ENCODE data around the gene CCDC152.

The CCDC152 gene

DNA sequence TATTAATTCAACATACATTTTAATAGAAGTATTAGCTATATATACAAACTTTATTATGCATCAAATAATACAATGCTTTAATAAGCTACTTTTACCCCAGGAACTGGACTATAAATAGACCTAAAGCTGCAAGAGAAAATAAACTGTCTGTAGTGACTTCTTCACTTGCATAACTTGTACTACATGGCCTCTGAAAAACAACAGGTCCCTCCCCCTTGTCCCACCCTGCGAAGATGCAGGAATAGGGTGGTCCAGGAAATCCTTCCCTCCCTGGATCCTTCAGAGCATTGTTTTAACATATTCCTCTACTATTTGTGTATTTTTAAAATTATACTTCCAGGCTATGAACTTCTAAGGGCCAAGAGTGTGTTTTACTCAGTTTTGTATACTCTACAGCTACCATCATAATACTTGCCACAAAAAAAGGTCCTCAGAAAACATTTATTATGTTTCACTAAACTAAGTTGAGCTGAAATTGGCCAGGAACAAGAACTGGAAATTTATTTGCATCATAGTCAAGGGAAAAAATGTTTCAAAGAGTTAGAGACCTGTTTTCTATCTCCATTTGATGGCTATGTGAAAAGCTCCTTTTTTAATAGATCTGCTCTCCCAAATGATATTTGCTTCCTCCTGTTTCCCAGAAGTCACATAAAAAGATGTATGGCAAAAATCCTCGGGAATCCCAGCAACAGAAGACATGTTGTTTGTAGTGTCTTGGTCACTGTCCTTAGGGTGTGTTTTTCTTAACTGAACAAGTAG lies 70.3 kb downstream of the CCDC152 start:
- H3K27ac ChIP-seq = no peak overlapping the region

GRCh38 chr5:42828671-42829070 lies 72.1 kb downstream of the CCDC152 start:
- TF ChIP-seq CTCF (conservative IDR thresholded peaks at IDR 0.05) = no peak
- no peak for TF ChIP-seq ZFX (IDR thresholded peaks at IDR 0.05)
- no peak overlapping the region for H3K27ac ChIP-seq

More for the DNA sequence above, 70.3 kb downstream of the CCDC152 start:
- no peak for TF ChIP-seq ZFX (IDR thresholded peaks at IDR 0.05)
- TF ChIP-seq CTCF (conservative IDR thresholded peaks at IDR 0.05) = no peak

GRCh38 chr5:42830924-42831323 lies 74.3 kb downstream of the CCDC152 start:
- H3K27ac ChIP-seq = no peak overlapping the region
- no peak for TF ChIP-seq ZFX (IDR thresholded peaks at IDR 0.05)
- TF ChIP-seq CTCF (conservative IDR thresholded peaks at IDR 0.05) = no peak

GRCh38 chr5:42832060-42832459 lies 75.4 kb downstream of the CCDC152 start:
- TF ChIP-seq ZFX (IDR thresholded peaks at IDR 0.05) (no peak), CTCF (conservative IDR thresholded peaks at IDR 0.05) (no peak)
- H3K27ac ChIP-seq = no peak overlapping the region

GRCh38 chr5:42836070-42836769 lies 79.6 kb downstream of the CCDC152 start:
- no peak for TF ChIP-seq ZFX (IDR thresholded peaks at IDR 0.05)
- no peak for TF ChIP-seq CTCF (conservative IDR thresholded peaks at IDR 0.05)
- no peak overlapping the region for H3K27ac ChIP-seq

- TF ChIP-seq CTCF (conservative IDR thresholded peaks at IDR 0.05) = no peak
- TF ChIP-seq ZFX (IDR thresholded peaks at IDR 0.05) = no peak
- H3K27ac ChIP-seq = no peak overlapping the region
Observed at GRCh38 chr5:42837601-42838000, 81.0 kb downstream of the CCDC152 start.

DNA sequence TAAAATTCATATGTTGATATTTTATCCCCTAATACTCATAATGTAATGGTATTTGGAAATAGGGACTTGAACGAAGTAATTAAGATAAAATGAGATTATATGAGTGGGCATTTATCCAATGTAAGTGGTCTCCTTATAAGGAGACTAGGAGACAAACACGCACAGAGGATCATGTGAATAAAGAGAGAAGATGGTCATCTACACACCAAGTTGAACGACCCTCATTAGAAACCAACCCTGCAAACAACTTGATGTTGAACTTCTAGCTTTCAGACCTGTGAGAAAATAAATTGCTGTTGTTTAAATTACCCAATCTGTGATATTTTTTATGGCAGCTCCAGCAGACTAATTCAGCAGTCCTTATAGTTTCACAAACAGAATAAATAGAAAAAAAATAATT lies 82.6 kb downstream of the CCDC152 start:
- TF ChIP-seq ZFX (IDR thresholded peaks at IDR 0.05) = no peak
- no peak for TF ChIP-seq CTCF (conservative IDR thresholded peaks at IDR 0.05)
- H3K27ac ChIP-seq = no peak overlapping the region

Data from C4-2B (cell line).